CD14-positive monocyte (primary cell): ENCODE results near the gene LEPR. TPM values are rescaled to one million over a fixed set of nuclear protein-coding genes. Genes with fewer than 3 reads are reported as not detected.

Experiments
- DNase-seq, 3 donors: peaks; one replicate each; pipeline ENCODE4 v3.0.0-alpha.2; 2011 to 2022
- H2AFZ ChIP-seq: 2 replicates; pipeline ENCODE4 v1.6.0; 2012; ENCODE audit warnings: mild to moderate bottlenecking, low read depth, low read length, inconsistent platforms; ENCODE audit not compliant: insufficient read depth, poor library complexity, severe bottlenecking
- H3K27ac ChIP-seq, 2 donors: 1 replicate in 1 of 2; 2 replicates in 1 of 2; pipeline ENCODE4 v1.5.1; 2012 to 2013; ENCODE audit warnings: low read length in 2 of 2, control low read depth in 1 of 2, inconsistent platforms in 1 of 2, low read depth in 1 of 2, mild to moderate bottlenecking in 1 of 2
- H3K27me3 ChIP-seq, 2 donors: one replicate each; pipeline versions ENCODE4 v1.6.0 to v1.6.1; 2011 to 2013; ENCODE audit warnings: low read length in 2 of 2; ENCODE audit not compliant: control insufficient read depth in 2 of 2, insufficient read depth in 2 of 2
- H3K36me3 ChIP-seq, 2 donors: replicated peaks in 1 of 2; 1 replicate in 1 of 2; 2 replicates in 1 of 2; pipeline versions ENCODE4 v1.5.1 to v1.6.1; 2012 to 2013; ENCODE audit warnings: low read length in 2 of 2, control low read depth in 1 of 2, inconsistent platforms in 1 of 2, mild to moderate bottlenecking in 1 of 2; ENCODE audit not compliant: insufficient read depth in 2 of 2, control insufficient read depth in 1 of 2
- H3K4me1 ChIP-seq, 2 donors: 1 replicate in 1 of 2; 2 replicates in 1 of 2; pipeline versions ENCODE4 v1.5.1 to v1.6.1; 2012 to 2013; ENCODE audit warnings: low read length in 2 of 2, control low read depth in 1 of 2, inconsistent platforms in 1 of 2, mild to moderate bottlenecking in 1 of 2, moderate library complexity in 1 of 2; ENCODE audit not compliant: insufficient read depth in 2 of 2, control insufficient read depth in 1 of 2
- H3K4me2 ChIP-seq: replicated peaks from 2 replicates; pipeline ENCODE3; 2012; ENCODE audit warnings: low read length, moderate library complexity, mild to moderate bottlenecking; ENCODE audit not compliant: poor library complexity, severe bottlenecking; ENCODE audit errors: extremely low read depth
- H3K4me3 ChIP-seq, 3 experiments: fragments of 200-600 bp in 1 of 3; sonication (generic) in 1 of 3; replicated peaks in 1 of 3; 1 replicate in 2 of 3; 2 replicates in 1 of 3; pipeline ENCODE4 v1.5.1; 2011 to 2013; ENCODE audit warnings: low read length in 3 of 3, mild to moderate bottlenecking in 3 of 3, control low read depth in 2 of 3, low read depth in 2 of 3, inconsistent platforms in 1 of 3, moderate library complexity in 1 of 3
- H3K79me2 ChIP-seq: 2 replicates; pipeline ENCODE4 v1.6.0; 2012; ENCODE audit warnings: mild to moderate bottlenecking, control low read depth, inconsistent platforms, low read length, moderate library complexity; ENCODE audit not compliant: insufficient read depth
- H3K9ac ChIP-seq: 2 replicates; pipeline ENCODE4 v1.6.0; 2017; ENCODE audit warnings: low read length, mild to moderate bottlenecking; ENCODE audit not compliant: insufficient read depth, poor library complexity, severe bottlenecking
- H3K9me3 ChIP-seq, 2 donors: replicated peaks in 1 of 2; 1 replicate in 1 of 2; 2 replicates in 1 of 2; pipeline versions ENCODE4 v1.5.1 to v1.6.1; 2012 to 2013; ENCODE audit warnings: low read length in 2 of 2, control low read depth in 1 of 2; ENCODE audit not compliant: control insufficient read depth in 1 of 2, insufficient read depth in 1 of 2
- H4K20me1 ChIP-seq: 2 replicates; pipeline ENCODE4 v1.6.0; 2012; ENCODE audit warnings: mild to moderate bottlenecking, low read length, control low read depth, moderate library complexity; ENCODE audit not compliant: insufficient read depth
- H3K27ac Mint-ChIP-seq, 7 donors: one replicate each; pipeline ENCODE4 v1.8.0; 2020; ENCODE audit warnings: mild to moderate bottlenecking in 7 of 7, mixed read lengths in 7 of 7, moderate library complexity in 6 of 7, inconsistent platforms in 2 of 7
- H3K27me3 Mint-ChIP-seq, 3 donors: one replicate each; pipeline ENCODE4 v1.8.0; 2021 to 2022; ENCODE audit warnings: low read depth in 3 of 3, mild to moderate bottlenecking in 3 of 3, mixed read lengths in 3 of 3, moderate library complexity in 3 of 3, inconsistent platforms in 1 of 3
- H3K36me3 Mint-ChIP-seq, 2 donors: one replicate each; pipeline ENCODE4 v1.8.0; 2020; ENCODE audit warnings: mixed read lengths in 2 of 2, inconsistent platforms in 1 of 2, mild to moderate bottlenecking in 1 of 2
- H3K4me1 Mint-ChIP-seq: one replicate; pipeline ENCODE4 v1.8.0; 2020; ENCODE audit warnings: mild to moderate bottlenecking, mixed read lengths
- H3K4me3 Mint-ChIP-seq, 2 donors: one replicate each; pipeline ENCODE4 v1.8.0; 2020; ENCODE audit warnings: mild to moderate bottlenecking in 2 of 2, mixed read lengths in 2 of 2, moderate library complexity in 1 of 2
- H3K9me3 Mint-ChIP-seq, 7 donors: one replicate each; pipeline ENCODE4 v1.8.0; 2020 to 2022; ENCODE audit warnings: mixed read lengths in 7 of 7, mild to moderate bottlenecking in 6 of 7, moderate library complexity in 6 of 7, inconsistent platforms in 2 of 7
- CTCF ChIP-seq: fragments of 200-600 bp; IDR thresholded peaks from one replicate; pipeline ENCODE4 v1.8.0; 2022; ENCODE audit warnings: antibody characterized with exemption, mild to moderate bottlenecking
- WGBS: methylation state at CpG from one replicate; pipeline ENCODE4 v1.1.5; 2013; ENCODE audit warnings: missing lambda C conversion rate; ENCODE audit not compliant: insufficient coverage; 5-methylcytosine and 5-hydroxymethylcytosine counted together
- intact Hi-C, 2 donors: fragments of 100-400 bp; cut with micrococcal nuclease; formaldehyde crosslinking; loops; one replicate each; pipeline versions ENCODE4 v1.15.0 to v1.15.1; 2023
- polyA plus RNA-seq, 3 donors: library from polyadenylated mRNA; depleted of rRNA in 1 of 3; unstranded in 2 of 3; stranded (reverse) in 1 of 3; fragments of 300-500 nt in 2 of 3; fragments of >200 nt in 1 of 3; fragmentation: Illumina TruSeq in 2 of 3; gene quantifications; 1 replicate in 2 of 3; 2 replicates in 1 of 3; pipeline ENCODE4 v1.2.3, GENCODE V29; 2012 to 2021
- small RNA-seq: library from RNA; depleted of rRNA; stranded (forward); fragments of <200 nt; gene quantifications from one replicate; pipeline ENCODE3, GENCODE V24; 2012; ENCODE audit warnings: low read depth; ENCODE audit not compliant: insufficient read length

The LEPR gene
- polyA plus RNA-seq, 3 donors = 0.85 to 3.0 (median 1.0) TPM

- Histone ChIP-seq H3K4me3 (no peak overlapping the region), H4K20me1 (no peaks in the 10 kb centered on the region), H3K36me3 (no peaks in the 10 kb centered on the region), H3K4me2 (no peak overlapping the region), H3K9me3 (no peaks in the 10 kb centered on the region), H2AFZ (no peak overlapping the region), H3K79me2 (no peaks in the 10 kb centered on the region), H3K4me1 (no peaks in the 10 kb centered on the region), H3K9ac (no peak overlapping the region), H3K27me3 (no peaks in the 10 kb centered on the region), H3K27ac (no peak overlapping the region)
- H3K9me3 Mint-ChIP-seq = peaks cover 2 to 11% (median 4%) of the 10 kb centered on the region in 7 donors
- H3K27me3 Mint-ChIP-seq = no peaks in the 10 kb centered on the region
- DNase-seq = no peak
- intact Hi-C loops = no loop called here
- no peak overlapping the region for H3K27ac Mint-ChIP-seq
- no peak for TF ChIP-seq CTCF
- no CpG with 5 or more reads among the region's 4 CpGs for WGBS
- no peaks in the 10 kb centered on the region for H3K36me3 Mint-ChIP-seq
- no peaks in the 10 kb centered on the region for H3K4me1 Mint-ChIP-seq
- no peak overlapping the region for H3K4me3 Mint-ChIP-seq
Observed at GRCh38 chr1:65469889-65470340, 49.4 kb downstream of the LEPR start.

Small RNAs within 50 kb of the gene (small RNA-seq; reads per million reads assigned to genes)
- not detected for gene RNU2-15P

Other genes starting within 250 kb of the LEPR start
- under 1 TPM in 1 of 3 donors, not detected in 2; 0.05 TPM for gene DNAJC6, start 111.1 kb upstream of the LEPR start, polyA plus RNA-seq
- 10 to 100 TPM; 56.3 to 75.0 (median 74.7) TPM for gene LEPROT, start within 50 bp of the LEPR start, polyA plus RNA-seq